OCI-LY3 (cell line): ENCODE results near the gene FAM72A.
"Not testable (repeated sequence)": the region's sequence is repeated elsewhere in the genome, so short reads cannot be mapped to it uniquely, and the experiment has no call there.

Experiments
- EZH2phosphoT487 ChIP-seq: fragments of 200-600 bp; shearing (Covaris generic); IDR thresholded peaks from 2 replicates; pipeline ENCODE4 v1.6.1; 2018; ENCODE audit warnings: antibody characterized with exemption, mixed run types, low read depth
- TF ChIP-seq, protein P1 (sequence below): fragments of 200-600, 300-600 bp; sonication (generic); IDR thresholded peaks from 2 replicates; pipeline ENCODE4 v1.5.1; 2014; ENCODE audit warnings: antibody characterized with exemption, low read length, low read depth

DNA sequence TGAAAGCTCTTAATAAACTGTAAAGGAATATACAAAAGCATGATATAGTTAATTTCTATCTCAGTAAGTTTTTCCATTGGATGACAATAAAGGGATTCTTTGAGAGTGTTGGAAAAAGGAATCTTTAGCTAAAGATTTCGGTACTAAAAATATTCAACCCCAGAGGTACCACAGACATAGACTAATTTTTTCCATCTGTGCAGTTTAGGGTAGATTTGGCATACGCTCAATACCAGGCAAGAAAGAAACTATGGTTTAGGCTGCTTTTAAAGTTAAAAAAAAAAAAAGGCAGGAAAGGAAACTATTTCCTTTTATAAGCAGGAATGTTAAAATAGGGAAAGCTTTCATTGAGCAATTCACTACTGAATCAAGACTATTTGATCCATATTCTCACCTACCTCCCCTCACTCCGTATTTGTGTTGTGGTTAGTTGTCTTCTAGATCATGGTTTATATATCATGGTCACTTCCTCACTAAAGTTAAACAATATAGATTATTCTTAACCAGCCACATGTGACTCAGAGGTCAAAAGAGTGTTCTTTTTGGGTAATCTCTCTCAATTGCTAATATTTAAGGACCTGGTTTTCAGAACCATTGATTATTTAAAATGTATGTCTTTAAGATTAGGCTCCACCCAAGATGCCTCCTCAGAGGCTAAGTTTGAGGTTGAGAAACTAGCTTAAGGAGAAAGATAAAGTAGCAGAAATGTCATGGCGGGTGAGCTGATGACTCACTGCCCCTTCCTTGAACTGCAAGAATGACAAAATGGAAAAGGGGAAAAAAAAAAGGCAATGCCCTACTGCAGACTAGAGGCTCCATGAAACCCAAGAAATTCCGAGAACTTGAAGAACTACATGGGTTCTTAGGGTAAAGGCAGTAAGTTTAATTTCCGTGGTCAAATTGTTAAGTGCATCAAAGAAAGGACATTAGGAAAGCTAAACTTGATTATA, 20.0 kb downstream of the FAM72A start:
- TF ChIP-seq, protein P1, sequence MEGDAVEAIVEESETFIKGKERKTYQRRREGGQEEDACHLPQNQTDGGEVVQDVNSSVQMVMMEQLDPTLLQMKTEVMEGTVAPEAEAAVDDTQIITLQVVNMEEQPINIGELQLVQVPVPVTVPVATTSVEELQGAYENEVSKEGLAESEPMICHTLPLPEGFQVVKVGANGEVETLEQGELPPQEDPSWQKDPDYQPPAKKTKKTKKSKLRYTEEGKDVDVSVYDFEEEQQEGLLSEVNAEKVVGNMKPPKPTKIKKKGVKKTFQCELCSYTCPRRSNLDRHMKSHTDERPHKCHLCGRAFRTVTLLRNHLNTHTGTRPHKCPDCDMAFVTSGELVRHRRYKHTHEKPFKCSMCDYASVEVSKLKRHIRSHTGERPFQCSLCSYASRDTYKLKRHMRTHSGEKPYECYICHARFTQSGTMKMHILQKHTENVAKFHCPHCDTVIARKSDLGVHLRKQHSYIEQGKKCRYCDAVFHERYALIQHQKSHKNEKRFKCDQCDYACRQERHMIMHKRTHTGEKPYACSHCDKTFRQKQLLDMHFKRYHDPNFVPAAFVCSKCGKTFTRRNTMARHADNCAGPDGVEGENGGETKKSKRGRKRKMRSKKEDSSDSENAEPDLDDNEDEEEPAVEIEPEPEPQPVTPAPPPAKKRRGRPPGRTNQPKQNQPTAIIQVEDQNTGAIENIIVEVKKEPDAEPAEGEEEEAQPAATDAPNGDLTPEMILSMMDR: not testable (repeated sequence)
- TF ChIP-seq EZH2phosphoT487: not testable (repeated sequence)
